ENCODE measurements around the gene FIG4. TPM values are rescaled to one million over a fixed set of nuclear protein-coding genes. Genes with fewer than 3 reads are reported as not detected.

Gene FIG4
- total RNA-seq, 4 donors from 2014 or later, result 13.5 to 45.6 (median 19.6) TPM

GRCh38 chr6:109671733-109672132 lies 19.4 kb upstream of the FIG4 start:
- TF ChIP-seq CTCF (IDR thresholded peaks at IDR 0.05; ENCODE audit: low read depth), result no peak

- no peak for TF ChIP-seq CTCF (IDR thresholded peaks at IDR 0.05; ENCODE audit: low read depth)
Measured at GRCh38 chr6:109672175-109672574, 18.9 kb upstream of the FIG4 start.

- TF ChIP-seq CTCF (IDR thresholded peaks at IDR 0.05; ENCODE audit: low read depth), result no peak
Measured at GRCh38 chr6:109672839-109673238, 18.3 kb upstream of the FIG4 start.

GRCh38 chr6:109676724-109677123 lies 14.4 kb upstream of the FIG4 start:
- TF ChIP-seq CTCF (IDR thresholded peaks at IDR 0.05; ENCODE audit: low read depth), result no peak

GRCh38 chr6:109678240-109678639 lies 12.9 kb upstream of the FIG4 start:
- no peak for TF ChIP-seq CTCF (IDR thresholded peaks at IDR 0.05; ENCODE audit: low read depth)

- no peak for TF ChIP-seq CTCF (IDR thresholded peaks at IDR 0.05; ENCODE audit: low read depth)
Measured at GRCh38 chr6:109686566-109687265, 4.4 kb upstream of the FIG4 start.

- TF ChIP-seq CTCF (IDR thresholded peaks at IDR 0.05; ENCODE audit: low read depth), result no peak
Measured at GRCh38 chr6:109687271-109687761, 3.8 kb upstream of the FIG4 start.

Measured in subcutaneous adipose tissue (tissue), 4 donors.